Astrocyte (in vitro differentiated cells and primary cell): ENCODE measurements around the gene NEBL.

Experiments
- CTCF ChIP-seq: IDR thresholded peaks from 2 replicates; pipeline ENCODE4 v1.5.1; 2011; ENCODE audit warnings: low read depth, mild to moderate bottlenecking, inconsistent platforms, low read length, moderate library complexity; ENCODE audit not compliant: insufficient read depth
- EZH2 ChIP-seq: IDR thresholded peaks from 2 replicates; pipeline ENCODE4 v1.6.1; 2012; ENCODE audit warnings: mild to moderate bottlenecking, low read length, inconsistent platforms; ENCODE audit not compliant: insufficient read depth

GRCh38 chr10:20856484-20856883 lies 40.6 kb downstream of the NEBL start:
- TF ChIP-seq CTCF, result no peak
- no peak for TF ChIP-seq EZH2
